Activated T-cell treated with anti-CD3 and anti-CD28 coated beads, Interleukin-2, amount 50 U/mL, for 72 hours (primary cell): ENCODE data around the gene SMARCA4. TPM values are rescaled to one million over a fixed set of nuclear protein-coding genes. Genes with fewer than 3 reads are reported as not detected.
"Not testable (repeated sequence)": the region's sequence is repeated elsewhere in the genome, so short reads cannot be mapped to it uniquely, and the experiment has no call there.

Experiments
- ATAC-seq, 2 donors: fragments of 150-1000 bp; cut with Tn5 transposase; replicated peaks in 1 of 2; 2 replicates each; pipeline ENCODE4 v1.10.0; 2021; ENCODE audit warnings: moderate library complexity in 2 of 2, mild to moderate bottlenecking in 1 of 2
- DNase-seq, 2 donors: peaks; one replicate each; pipeline ENCODE4 v3.0.0; 2021 to 2022; ENCODE audit warnings: mixed read lengths in 1 of 2
- H3K27ac Mint-ChIP-seq: one replicate; pipeline ENCODE4 v1.8.0; 2022; ENCODE audit warnings: mild to moderate bottlenecking, moderate library complexity, mixed read lengths
- H3K27me3 Mint-ChIP-seq: one replicate; pipeline ENCODE4 v1.8.0; 2022; ENCODE audit warnings: low read depth, mixed read lengths
- H3K36me3 Mint-ChIP-seq, 2 donors: one replicate each; pipeline ENCODE4 v1.8.0; 2022; ENCODE audit warnings: mixed read lengths in 2 of 2, mild to moderate bottlenecking in 1 of 2; ENCODE audit not compliant: insufficient read depth in 2 of 2
- H3K4me1 Mint-ChIP-seq: one replicate; pipeline ENCODE4 v1.8.0; 2022; ENCODE audit warnings: low read depth, mixed read lengths
- H3K4me3 Mint-ChIP-seq, 2 donors: one replicate each; pipeline ENCODE4 v1.8.0; 2022; ENCODE audit warnings: mild to moderate bottlenecking in 2 of 2, mixed read lengths in 2 of 2, moderate library complexity in 2 of 2
- H3K9me3 Mint-ChIP-seq, 2 donors: one replicate each; pipeline ENCODE4 v1.8.0; 2022; ENCODE audit warnings: mixed read lengths in 2 of 2
- total RNA-seq, 2 donors: library from RNA; stranded (reverse); gene quantifications; one replicate each; pipeline ENCODE4 v1.2.3, GENCODE V29; 2022

SMARCA4 gene
- total RNA-seq, 2 donors from 2014 or later = 80.5 to 83.2 TPM

DNA sequence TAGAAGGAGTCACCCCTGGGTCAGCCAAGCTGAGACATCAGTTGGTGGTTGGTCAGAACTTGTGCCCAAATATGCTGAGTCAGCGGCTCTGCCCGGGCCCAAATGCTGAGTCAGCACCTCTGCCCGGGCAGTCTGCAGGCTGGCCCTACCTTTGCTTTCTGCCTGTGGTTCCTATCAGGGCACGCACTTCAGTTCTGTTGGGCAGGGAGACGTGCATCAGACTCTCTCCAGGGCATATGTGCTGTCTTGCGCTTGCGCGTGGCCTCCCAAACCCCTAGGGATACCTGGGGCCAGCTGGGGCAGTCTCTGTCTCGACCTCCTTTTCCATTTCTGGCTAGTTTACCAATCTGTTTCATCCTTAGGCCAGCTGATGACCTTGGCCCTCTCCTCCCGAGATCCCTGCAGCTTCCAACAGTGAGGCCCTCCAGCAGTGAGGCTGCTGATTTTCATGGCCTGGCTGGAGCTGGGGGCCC is 104.0 kb downstream of the SMARCA4 start:
- DNase-seq (no peak), ATAC-seq (no peak)
- H3K27ac Mint-ChIP-seq = no peak overlapping the region
- no peaks in the 10 kb centered on the region for H3K9me3 Mint-ChIP-seq
- no peaks in the 10 kb centered on the region for H3K27me3 Mint-ChIP-seq
- peaks cover 9 to 17% of the 10 kb centered on the region in 2 donors for H3K36me3 Mint-ChIP-seq
- no peaks in the 10 kb centered on the region for H3K4me1 Mint-ChIP-seq
- H3K4me3 Mint-ChIP-seq = no peak overlapping the region

DNA sequence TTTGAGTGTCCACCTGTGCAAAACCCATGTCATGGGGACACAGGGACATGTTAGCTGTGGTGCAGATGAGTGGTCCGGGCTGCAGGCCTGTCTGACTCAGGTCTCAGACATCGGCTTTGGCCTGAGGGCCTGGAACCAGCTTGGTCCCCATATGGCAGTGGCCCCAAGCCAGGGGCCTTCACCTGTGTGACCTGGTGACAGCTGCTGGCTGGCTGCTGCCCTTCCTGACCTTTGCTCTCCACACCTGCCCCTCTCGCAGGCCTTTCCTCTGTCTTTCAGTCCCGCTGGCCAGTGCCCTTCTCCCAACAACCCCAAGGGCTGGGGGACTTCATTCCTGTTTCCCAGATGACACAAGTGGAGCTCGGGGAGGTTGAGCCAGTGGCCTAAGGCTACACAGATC is 105.5 kb downstream of the SMARCA4 start:
- no peak overlapping the region for H3K27ac Mint-ChIP-seq
- H3K27me3 Mint-ChIP-seq = no peaks in the 10 kb centered on the region
- H3K9me3 Mint-ChIP-seq = no peaks in the 10 kb centered on the region
- DNase-seq = no peak
- H3K4me3 Mint-ChIP-seq = no peak overlapping the region
- ATAC-seq = no peak
- H3K4me1 Mint-ChIP-seq = no peaks in the 10 kb centered on the region
- peaks cover 7 to 17% of the 10 kb centered on the region in 2 donors for H3K36me3 Mint-ChIP-seq

GRCh38 chr19:11067356-11068113 is 106.7 kb downstream of the SMARCA4 start:
- Mint-ChIP-seq H3K4me1 (no peaks in the 10 kb centered on the region), H3K4me3 (no peak overlapping the region), H3K27me3 (no peaks in the 10 kb centered on the region), H3K36me3 (peaks cover 5 to 17% of the 10 kb centered on the region in 2 donors), H3K27ac (no peak overlapping the region), H3K9me3 (no peaks in the 10 kb centered on the region)
- peak in 1 of 2 donors; percentile 7 for ATAC-seq
- DNase-seq = no peak

- no peaks in the 10 kb centered on the region for H3K9me3 Mint-ChIP-seq
- peaks cover 6% of the 10 kb centered on the region for H3K4me1 Mint-ChIP-seq
- peaks cover 5 to 17% of the 10 kb centered on the region in 2 donors for H3K36me3 Mint-ChIP-seq
- no peak overlapping the region for H3K27ac Mint-ChIP-seq
- DNase-seq = no peak
- ATAC-seq = no peak
- H3K27me3 Mint-ChIP-seq = no peaks in the 10 kb centered on the region
- H3K4me3 Mint-ChIP-seq = no peak overlapping the region
Observed at GRCh38 chr19:11069561-11069960, 108.7 kb downstream of the SMARCA4 start.

GRCh38 chr19:11070123-11070522 is 109.3 kb downstream of the SMARCA4 start:
- peaks cover 5 to 14% of the 10 kb centered on the region in 2 donors for H3K36me3 Mint-ChIP-seq
- H3K9me3 Mint-ChIP-seq = no peaks in the 10 kb centered on the region
- H3K4me1 Mint-ChIP-seq = peaks cover 6% of the 10 kb centered on the region
- no peaks in the 10 kb centered on the region for H3K27me3 Mint-ChIP-seq
- no peak for ATAC-seq
- no peak overlapping the region for H3K4me3 Mint-ChIP-seq
- no peak overlapping the region for H3K27ac Mint-ChIP-seq
- no peak for DNase-seq

DNA sequence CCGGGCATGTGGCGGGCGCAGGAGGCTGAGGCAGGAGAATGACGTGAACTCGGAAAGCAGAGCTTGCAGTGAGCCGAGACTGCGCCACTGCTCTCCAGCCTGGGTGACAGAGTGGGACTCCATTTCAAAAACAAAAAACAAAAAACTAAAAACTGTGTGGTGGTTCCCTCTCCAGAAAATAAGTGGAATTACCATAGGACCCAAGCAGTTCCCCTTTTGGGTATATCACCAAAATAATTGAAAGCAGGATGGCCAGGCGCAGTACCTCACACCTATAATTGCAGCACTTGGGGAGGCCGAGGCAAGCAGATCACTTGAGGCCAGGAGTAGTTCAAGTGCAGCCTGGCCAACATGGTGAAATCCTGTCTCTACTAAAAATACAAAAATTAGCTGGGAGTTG is 112.7 kb downstream of the SMARCA4 start:
- Mint-ChIP-seq H3K4me3 (no peak overlapping the region), H3K36me3 (no peaks in the 10 kb centered on the region), H3K27ac (no peak overlapping the region), H3K4me1 (peaks cover 6% of the 10 kb centered on the region), H3K27me3 (no peaks in the 10 kb centered on the region), H3K9me3 (no peaks in the 10 kb centered on the region)
- DNase-seq = no peak
- ATAC-seq = no peak

GRCh38 chr19:11076792-11077191 is 116.0 kb downstream of the SMARCA4 start:
- H3K27me3 Mint-ChIP-seq, H3K27ac Mint-ChIP-seq, ATAC-seq, H3K4me1 Mint-ChIP-seq, DNase-seq, H3K9me3 Mint-ChIP-seq, H3K36me3 Mint-ChIP-seq, H3K4me3 Mint-ChIP-seq: not testable (repeated sequence)

GRCh38 chr19:11078893-11079292 is 118.1 kb downstream of the SMARCA4 start:
- H3K36me3 Mint-ChIP-seq = no peaks in the 10 kb centered on the region
- peaks cover 5% of the 10 kb centered on the region for H3K4me1 Mint-ChIP-seq
- no peak overlapping the region for H3K4me3 Mint-ChIP-seq
- no peak overlapping the region for H3K27ac Mint-ChIP-seq
- no peak for ATAC-seq
- H3K9me3 Mint-ChIP-seq = no peaks in the 10 kb centered on the region
- H3K27me3 Mint-ChIP-seq = no peaks in the 10 kb centered on the region
- no peak for DNase-seq

DNA sequence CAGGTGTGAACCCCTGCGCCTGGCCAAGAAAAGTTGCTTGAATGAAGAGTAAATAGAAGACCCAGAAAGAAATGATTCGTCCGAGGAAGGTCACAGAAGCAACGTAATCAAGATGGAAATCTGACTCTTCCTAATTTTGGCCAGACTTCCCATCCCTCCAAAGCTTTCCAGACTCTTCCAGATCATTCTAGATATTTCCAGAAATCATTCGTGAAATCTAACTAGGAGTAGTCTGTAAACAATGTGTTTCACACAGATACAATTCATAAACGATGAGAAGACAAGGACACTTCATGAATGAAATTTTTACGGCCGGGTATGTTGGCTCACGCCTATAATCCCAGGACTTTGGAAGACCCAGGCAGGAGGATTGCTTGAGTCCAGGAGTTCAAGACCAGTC is 119.2 kb downstream of the SMARCA4 start:
- no peak for ATAC-seq
- no peak overlapping the region for H3K27ac Mint-ChIP-seq
- peaks cover 6% of the 10 kb centered on the region for H3K4me1 Mint-ChIP-seq
- no peaks in the 10 kb centered on the region for H3K9me3 Mint-ChIP-seq
- no peak for DNase-seq
- no peaks in the 10 kb centered on the region for H3K36me3 Mint-ChIP-seq
- H3K27me3 Mint-ChIP-seq = no peaks in the 10 kb centered on the region
- no peak overlapping the region for H3K4me3 Mint-ChIP-seq

- Mint-ChIP-seq H3K4me1 (peaks cover 48% of the 10 kb centered on the region), H3K27ac (no peak overlapping the region), H3K36me3 (peaks cover 0 to 4% of the 10 kb centered on the region in 2 donors), H3K9me3 (no peaks in the 10 kb centered on the region), H3K4me3 (peak overlapping the region; percentile 96 to 98), H3K27me3 (no peaks in the 10 kb centered on the region)
- no peak for DNase-seq
- ATAC-seq = no peak
Observed at GRCh38 chr19:11087870-11088505, 127.2 kb downstream of the SMARCA4 start.

DNA sequence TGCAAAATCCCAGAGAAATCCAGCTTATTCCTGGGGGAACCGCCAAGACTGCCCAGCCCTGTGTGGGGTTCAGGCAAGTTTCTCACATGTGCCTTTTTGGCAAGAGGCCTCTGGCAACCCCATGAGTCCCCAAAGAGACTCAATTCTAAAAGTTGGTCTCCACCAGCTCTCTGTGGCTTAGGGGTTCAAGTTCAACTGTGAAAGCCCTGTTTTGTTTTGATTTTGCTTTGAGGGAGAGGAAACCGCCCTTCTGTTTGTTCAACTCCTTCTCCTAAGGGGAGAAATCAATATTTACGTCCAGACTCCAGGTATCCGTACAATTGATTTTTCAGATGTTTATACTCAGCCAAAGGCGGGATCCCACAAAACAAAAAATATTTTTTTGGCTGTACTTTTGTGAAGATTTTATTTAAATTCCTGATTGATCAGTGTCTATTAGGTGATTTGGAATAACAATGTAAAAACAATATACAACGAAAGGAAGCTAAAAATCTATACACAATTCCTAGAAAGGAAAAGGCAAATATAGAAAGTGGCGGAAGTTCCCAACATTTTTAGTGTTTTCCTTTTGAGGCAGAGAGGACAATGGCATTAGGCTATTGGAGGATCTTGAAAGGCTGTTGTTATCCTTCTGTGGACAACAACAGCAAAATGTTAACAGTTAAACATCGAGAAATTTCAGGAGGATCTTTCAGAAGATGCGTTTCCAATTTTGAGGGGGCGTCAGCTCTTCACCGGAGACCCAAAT is 127.8 kb downstream of the SMARCA4 start:
- Mint-ChIP-seq H3K4me3 (peak overlapping the region; percentile 96 to 98), H3K36me3 (peaks cover 0 to 10% of the 10 kb centered on the region in 2 donors), H3K9me3 (no peaks in the 10 kb centered on the region), H3K4me1 (peaks cover 55% of the 10 kb centered on the region), H3K27ac (peak overlapping the region; percentile 45), H3K27me3 (no peaks in the 10 kb centered on the region)
- ATAC-seq = no peak
- no peak for DNase-seq

- ATAC-seq (peak; percentile 39 to 52), DNase-seq (peak; percentile 79 to 80)
- Mint-ChIP-seq H3K27me3 (no peaks in the 10 kb centered on the region), H3K36me3 (peaks cover 0 to 10% of the 10 kb centered on the region in 2 donors), H3K4me1 (peaks cover 59% of the 10 kb centered on the region), H3K9me3 (no peaks in the 10 kb centered on the region), H3K4me3 (peak within 1 kb of the TSS; percentile 96 to 98), H3K27ac (peak within 1 kb of the TSS; percentile 45)
Observed at GRCh38 chr19:11089254-11090013, 128.6 kb downstream of the SMARCA4 start, which contains the start of gene LDLR. TSS of gene LDLR (plus strand) at chr19:11089463. CDS start at chr19:11089549, 86 bp downstream.
